Endodermal cell (in vitro differentiated cells): ENCODE results near the gene PRDM16. TPM values are rescaled to one million over a fixed set of nuclear protein-coding genes. Genes with fewer than 3 reads are reported as not detected.

Experiments used
- DNase-seq: peaks from one replicate; pipeline ENCODE4 v3.0.0-alpha.2; 2017
- H3K27ac ChIP-seq: 2 replicates; pipeline ENCODE4 v1.5.1; 2013; ENCODE audit warnings: mild to moderate bottlenecking, low read depth, low read length, moderate library complexity
- H3K27me3 ChIP-seq: 2 replicates; pipeline ENCODE4 v1.6.1; 2013; ENCODE audit warnings: mild to moderate bottlenecking, low read length, moderate library complexity; ENCODE audit not compliant: insufficient read depth, control insufficient read depth, poor library complexity, severe bottlenecking
- H3K36me3 ChIP-seq: 2 replicates; pipeline ENCODE4 v1.7.0; 2013; ENCODE audit warnings: mild to moderate bottlenecking, low read length, moderate library complexity; ENCODE audit not compliant: control insufficient read depth, insufficient read depth
- H3K4me1 ChIP-seq: one replicate; pipeline ENCODE4 v1.7.0; 2013; ENCODE audit warnings: low read length; ENCODE audit not compliant: control insufficient read depth, insufficient read depth
- H3K4me3 ChIP-seq: 2 replicates; pipeline ENCODE4 v1.5.1; 2013; ENCODE audit warnings: mild to moderate bottlenecking, low read length, moderate library complexity
- H3K9ac ChIP-seq: 2 replicates; pipeline ENCODE4 v1.6.1; 2013; ENCODE audit warnings: mild to moderate bottlenecking, low read length, moderate library complexity; ENCODE audit not compliant: poor library complexity, severe bottlenecking; ENCODE audit errors: extremely low read depth
- H3K9me3 ChIP-seq: 2 replicates; pipeline ENCODE4 v1.6.1; 2013; ENCODE audit warnings: mild to moderate bottlenecking, low read length, moderate library complexity; ENCODE audit not compliant: control insufficient read depth
- H3K27ac Mint-ChIP-seq: 2 replicates; pipeline ENCODE4 v1.8.0; 2020; ENCODE audit warnings: mixed read lengths
- H3K27me3 Mint-ChIP-seq: 2 replicates; pipeline ENCODE4 v1.8.0; 2021; ENCODE audit warnings: mild to moderate bottlenecking, mixed read lengths; ENCODE audit not compliant: insufficient read depth
- H3K36me3 Mint-ChIP-seq: 2 replicates; pipeline ENCODE4 v1.8.0; 2020; ENCODE audit warnings: low read depth, mixed read lengths
- H3K4me1 Mint-ChIP-seq: 2 replicates; pipeline ENCODE4 v1.8.0; 2020; ENCODE audit warnings: mixed read lengths
- H3K4me3 Mint-ChIP-seq: 2 replicates; pipeline ENCODE4 v1.8.0; 2020; ENCODE audit warnings: mild to moderate bottlenecking, moderate library complexity, mixed read lengths
- H3K9me3 Mint-ChIP-seq: 2 replicates; pipeline ENCODE4 v1.8.0; 2020; ENCODE audit warnings: mild to moderate bottlenecking, mixed read lengths
- WGBS, 2 experiments: methylation state at CpG; one replicate each; pipeline versions ENCODE4 v1.1.5 to v1.1.7; 2013; ENCODE audit warnings: missing lambda C conversion rate in 2 of 2, mixed read lengths in 1 of 2; ENCODE audit not compliant: insufficient coverage in 1 of 2, insufficient read length in 1 of 2; 5-methylcytosine and 5-hydroxymethylcytosine counted together
- total RNA-seq, 2 donors: library from RNA; stranded (reverse); fragmentation: NEBNext Ultra II Directional in 1 of 2; extraction: Animal tissue kit (Norgen Biotek cat#: 25700) in 1 of 2; gene quantifications; 2 replicates in 1 of 2; 3 replicates in 1 of 2; pipeline ENCODE4 v1.2.1, GENCODE V29; 2021
- TF ChIP-seq, protein P1 (sequence below): fragments of 200-600 bp; sonication (generic); conservative IDR thresholded peaks from 2 replicates; pipeline ENCODE4 v1.5.0; 2021; ENCODE audit warnings: antibody characterized with exemption, mild to moderate bottlenecking

The PRDM16 gene
- total RNA-seq, 2 donors from 2014 or later, result 2.1 to 4.0 TPM

DNA sequence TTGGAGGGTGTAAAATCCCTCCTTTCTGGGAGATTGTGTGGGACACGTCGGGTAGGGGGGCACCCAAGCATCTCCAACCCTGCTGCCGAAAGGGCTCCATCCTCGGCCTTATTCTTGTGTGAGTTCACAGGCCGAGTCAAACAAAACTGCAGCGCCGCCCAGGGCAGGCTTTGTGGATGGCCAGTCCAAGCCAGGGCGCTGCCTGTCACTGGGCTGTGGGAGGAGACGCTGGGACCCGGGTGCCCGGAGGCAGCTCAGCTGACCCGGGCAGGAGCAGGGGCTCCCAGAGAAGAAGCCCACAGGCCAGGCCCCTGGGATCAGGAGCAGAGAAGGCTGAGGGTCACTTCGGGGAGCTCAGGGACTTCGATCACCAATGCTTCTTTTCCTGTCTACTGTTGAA is 353.6 kb downstream of the PRDM16 start:
- Mint-ChIP-seq H3K27me3 (peaks cover 2% of the 10 kb centered on the region), H3K36me3 (no peaks in the 10 kb centered on the region), H3K4me1 (no peaks in the 10 kb centered on the region), H3K9me3 (no peaks in the 10 kb centered on the region), H3K4me3 (no peak overlapping the region), H3K27ac (no peak overlapping the region)
- H3K27ac ChIP-seq, result no peak overlapping the region
- no peaks in the 10 kb centered on the region for H3K27me3 ChIP-seq
- no peak for DNase-seq
- WGBS, 2 experiments, result 93% methylated on average over 10 to 14 of the region's 14 CpGs
- no peak overlapping the region for H3K9ac ChIP-seq
- TF ChIP-seq, protein P1, sequence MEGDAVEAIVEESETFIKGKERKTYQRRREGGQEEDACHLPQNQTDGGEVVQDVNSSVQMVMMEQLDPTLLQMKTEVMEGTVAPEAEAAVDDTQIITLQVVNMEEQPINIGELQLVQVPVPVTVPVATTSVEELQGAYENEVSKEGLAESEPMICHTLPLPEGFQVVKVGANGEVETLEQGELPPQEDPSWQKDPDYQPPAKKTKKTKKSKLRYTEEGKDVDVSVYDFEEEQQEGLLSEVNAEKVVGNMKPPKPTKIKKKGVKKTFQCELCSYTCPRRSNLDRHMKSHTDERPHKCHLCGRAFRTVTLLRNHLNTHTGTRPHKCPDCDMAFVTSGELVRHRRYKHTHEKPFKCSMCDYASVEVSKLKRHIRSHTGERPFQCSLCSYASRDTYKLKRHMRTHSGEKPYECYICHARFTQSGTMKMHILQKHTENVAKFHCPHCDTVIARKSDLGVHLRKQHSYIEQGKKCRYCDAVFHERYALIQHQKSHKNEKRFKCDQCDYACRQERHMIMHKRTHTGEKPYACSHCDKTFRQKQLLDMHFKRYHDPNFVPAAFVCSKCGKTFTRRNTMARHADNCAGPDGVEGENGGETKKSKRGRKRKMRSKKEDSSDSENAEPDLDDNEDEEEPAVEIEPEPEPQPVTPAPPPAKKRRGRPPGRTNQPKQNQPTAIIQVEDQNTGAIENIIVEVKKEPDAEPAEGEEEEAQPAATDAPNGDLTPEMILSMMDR, result no peak
- H3K4me1 ChIP-seq, result no peaks in the 10 kb centered on the region
- no peaks in the 10 kb centered on the region for H3K36me3 ChIP-seq
- no peaks in the 10 kb centered on the region for H3K9me3 ChIP-seq
- no peak overlapping the region for H3K4me3 ChIP-seq

DNA sequence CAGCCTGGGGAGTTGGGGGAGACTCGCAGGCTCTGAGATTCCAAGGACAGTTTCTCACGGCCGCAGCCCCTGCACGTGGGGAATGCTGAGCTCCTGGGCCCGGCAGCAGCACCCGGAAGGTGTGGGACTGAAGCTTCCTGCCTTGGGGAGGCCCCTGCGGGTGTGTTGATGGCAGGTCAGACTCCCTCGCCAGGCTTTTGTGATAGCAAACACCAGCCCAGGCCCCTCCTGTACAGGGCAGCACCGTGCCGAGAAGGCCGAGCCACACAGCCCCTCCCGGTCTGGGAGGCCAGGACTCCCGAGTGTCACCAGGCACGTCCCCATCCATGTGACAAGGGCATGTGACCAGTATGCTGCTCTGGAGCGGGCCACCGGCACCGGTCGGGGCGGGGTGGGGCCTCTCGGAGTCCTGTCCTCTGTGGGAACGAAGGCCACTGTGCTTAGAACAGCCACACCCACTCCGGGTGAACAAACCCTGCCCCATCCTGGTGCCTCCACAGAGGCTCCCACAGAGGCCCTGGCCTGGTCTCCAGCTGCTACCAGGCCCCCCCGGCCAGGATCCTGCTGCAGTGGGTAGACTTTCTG is 354.3 kb downstream of the PRDM16 start:
- H3K9me3 ChIP-seq, result no peaks in the 10 kb centered on the region
- H3K9me3 Mint-ChIP-seq, result no peaks in the 10 kb centered on the region
- H3K4me3 ChIP-seq, result no peak overlapping the region
- no peaks in the 10 kb centered on the region for H3K36me3 ChIP-seq
- no peak overlapping the region for H3K27ac Mint-ChIP-seq
- WGBS, 2 experiments, result 90 to 92% methylated on average over 20 to 23 of the region's 23 CpGs
- no peaks in the 10 kb centered on the region for H3K4me1 Mint-ChIP-seq
- H3K27me3 ChIP-seq, result no peaks in the 10 kb centered on the region
- H3K27ac ChIP-seq, result no peak overlapping the region
- H3K4me3 Mint-ChIP-seq, result no peak overlapping the region
- peaks cover 2% of the 10 kb centered on the region for H3K27me3 Mint-ChIP-seq
- DNase-seq, result no peak
- no peaks in the 10 kb centered on the region for H3K36me3 Mint-ChIP-seq
- H3K4me1 ChIP-seq, result no peaks in the 10 kb centered on the region
- TF ChIP-seq, protein P1, result no peak
- no peak overlapping the region for H3K9ac ChIP-seq

DNA sequence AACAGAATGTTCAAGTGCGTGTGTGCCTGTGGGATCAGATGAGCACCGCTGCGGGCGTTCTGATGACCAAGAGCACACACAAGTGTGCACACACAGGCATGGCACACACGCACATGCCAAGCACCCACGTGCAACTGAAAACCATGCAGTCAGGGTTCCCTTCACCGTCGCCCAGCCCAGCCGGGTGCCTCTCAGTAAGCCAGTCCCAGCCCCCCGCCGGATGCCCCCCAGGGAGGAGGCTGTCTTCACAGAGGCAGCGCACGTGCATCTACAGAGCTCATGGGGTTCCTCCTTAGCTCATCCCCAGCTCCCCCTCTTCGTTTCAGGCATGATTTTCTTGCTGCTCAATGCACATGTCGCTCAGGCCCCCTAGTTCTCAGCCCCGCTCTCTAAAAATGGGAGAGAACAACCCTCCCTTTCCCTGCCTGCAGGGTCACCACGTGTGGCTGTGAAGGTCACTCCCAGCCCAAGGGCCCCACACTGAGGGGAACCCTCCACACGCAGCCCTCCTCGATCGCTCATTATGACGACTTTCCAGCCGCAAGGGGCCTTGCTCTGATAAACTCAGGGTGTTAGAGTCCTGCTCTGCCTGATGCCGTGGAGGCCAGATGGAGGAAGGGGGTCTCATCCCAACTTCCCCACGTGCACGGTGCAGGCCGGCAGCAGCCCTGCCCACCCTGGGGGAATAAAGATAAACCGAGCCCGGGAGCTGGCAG is 355.1 kb downstream of the PRDM16 start:
- H3K9ac ChIP-seq, result no peak overlapping the region
- Mint-ChIP-seq H3K36me3 (no peaks in the 10 kb centered on the region), H3K27me3 (peaks cover 2% of the 10 kb centered on the region), H3K27ac (no peak overlapping the region), H3K4me1 (peaks cover 2% of the 10 kb centered on the region), H3K4me3 (no peak overlapping the region), H3K9me3 (no peaks in the 10 kb centered on the region)
- no peaks in the 10 kb centered on the region for H3K4me1 ChIP-seq
- no peak for DNase-seq
- H3K36me3 ChIP-seq, result no peaks in the 10 kb centered on the region
- no peak overlapping the region for H3K27ac ChIP-seq
- TF ChIP-seq, protein P1, result no peak
- H3K4me3 ChIP-seq, result no peak overlapping the region
- no peaks in the 10 kb centered on the region for H3K27me3 ChIP-seq
- no peaks in the 10 kb centered on the region for H3K9me3 ChIP-seq
- 84 to 90% methylated on average over 21 to 28 of the region's 28 CpGs for WGBS, 2 experiments
